ENCODE measurements around the gene FMNL2. TPM values are rescaled to one million over a fixed set of nuclear protein-coding genes. Genes with fewer than 3 reads are reported as not detected.
A peak's percentile ranks its signal among the peaks of the same experiment; 100 is the strongest.

Gene FMNL2
- total RNA-seq, 1 donor from 2014 or later = 6.1 TPM

- ATAC-seq (ENCODE audit: poor library complexity) (no peak), DNase-seq (no peak)
- intact Hi-C loops (cut with DNase I) = no loop called here
These were observed 159.1 kb downstream of the FMNL2 start for GRCh38 chr2:152493945-152494528.

DNA sequence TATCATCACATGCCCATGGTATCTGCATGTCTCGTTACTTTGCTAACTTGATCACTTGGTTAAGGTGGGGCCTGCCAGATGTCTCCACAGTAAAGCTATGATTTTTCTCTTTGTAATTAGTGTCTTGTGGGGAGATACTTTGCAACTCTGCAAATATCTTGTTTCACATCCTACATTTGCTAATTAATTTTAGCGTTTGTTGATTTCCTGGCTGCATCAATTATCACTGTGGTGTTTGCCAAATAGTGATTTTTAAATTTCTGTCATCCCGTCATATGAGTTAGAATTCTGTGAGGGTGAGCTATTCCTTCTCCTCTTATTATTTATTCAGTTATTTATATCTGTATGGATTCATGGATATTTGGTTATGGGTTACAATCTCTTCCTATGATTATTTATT lies 161.4 kb downstream of the FMNL2 start:
- intact Hi-C loops (cut with DNase I) = no loop called here
- DNase-seq = no peak
- no peak for ATAC-seq (ENCODE audit: poor library complexity)

DNA sequence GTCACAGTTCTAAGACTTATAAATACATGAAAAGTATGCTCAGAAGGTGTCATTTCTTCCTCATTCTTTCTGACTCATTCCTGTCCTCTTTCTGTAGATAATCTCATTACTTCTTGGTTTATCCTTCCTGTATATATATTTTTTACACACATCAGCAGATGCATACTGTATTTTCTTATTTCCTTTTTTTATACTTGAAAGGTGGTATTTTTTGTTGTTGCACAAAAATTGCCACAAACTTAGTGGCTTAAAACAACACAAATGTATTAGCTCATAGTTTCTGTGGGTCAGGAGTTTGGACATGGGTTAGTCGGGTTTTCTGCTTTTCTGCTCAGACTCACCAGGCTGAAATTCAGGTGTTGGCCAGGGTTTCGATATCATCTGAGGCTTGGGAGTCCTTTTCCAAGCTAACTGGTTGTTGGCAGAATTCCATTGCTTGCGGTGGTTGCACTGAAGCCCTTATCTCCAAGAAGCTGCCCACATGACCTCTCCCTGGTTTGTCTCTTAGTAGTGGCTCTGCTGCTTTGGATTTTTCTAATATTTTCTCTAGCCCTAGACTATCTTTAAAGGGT lies 162.6 kb downstream of the FMNL2 start:
- intact Hi-C loops (cut with DNase I) = no loop called here
- peak; percentile 11 for ATAC-seq (ENCODE audit: poor library complexity)
- DNase-seq = no peak

GRCh38 chr2:152499331-152499816 lies 164.4 kb downstream of the FMNL2 start:
- ATAC-seq (ENCODE audit: poor library complexity) (no peak), DNase-seq (no peak)
- intact Hi-C loops (cut with DNase I) = no loop called here

DNA sequence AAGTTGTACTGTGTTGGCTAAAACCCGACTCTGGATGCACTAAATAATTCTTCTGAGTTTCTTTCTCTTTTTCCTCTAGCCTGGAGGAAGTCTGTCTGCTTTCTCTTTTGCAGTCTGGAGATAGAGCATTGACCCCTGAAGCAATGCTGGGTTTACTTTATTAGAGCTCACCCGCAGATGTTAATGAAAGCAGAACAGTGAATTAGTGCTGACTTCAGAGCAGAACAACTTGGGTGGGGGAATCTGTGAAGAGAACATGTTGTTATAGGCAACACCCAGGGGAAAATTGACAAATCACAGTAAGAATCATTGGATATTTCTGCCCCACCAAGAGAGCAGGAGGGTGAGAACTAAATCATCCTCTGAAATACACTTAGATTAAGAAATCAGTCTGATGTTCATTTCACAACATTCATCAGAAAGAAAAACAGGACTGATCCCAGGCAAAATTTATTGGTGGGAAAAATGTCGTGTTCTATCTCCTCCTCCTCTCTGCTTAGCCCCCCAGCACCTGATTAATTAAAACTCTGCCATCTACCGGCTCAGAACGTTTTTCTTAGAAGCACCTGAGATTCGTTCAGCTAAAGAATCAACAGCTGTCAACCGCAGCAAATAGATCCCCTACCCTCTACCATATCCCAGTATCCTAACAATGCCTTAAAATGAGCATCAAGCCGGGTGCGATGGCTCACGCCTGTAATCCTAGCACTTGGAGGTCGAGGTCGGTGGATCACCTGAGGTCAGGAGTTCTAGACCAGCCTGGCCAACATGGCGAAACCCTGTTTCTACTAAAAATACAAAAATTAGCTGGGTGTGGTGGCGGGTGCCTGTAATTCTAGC lies 165.1 kb downstream of the FMNL2 start:
- DNase-seq (no peak), ATAC-seq (ENCODE audit: poor library complexity) (peak; percentile 85)
- intact Hi-C loops (cut with DNase I) = no loop called here

GRCh38 chr2:152500772-152501171 lies 165.8 kb downstream of the FMNL2 start:
- intact Hi-C loops (cut with DNase I) = no loop called here
- peak; percentile 77 for DNase-seq
- peak; percentile 58 for ATAC-seq (ENCODE audit: poor library complexity)

DNA sequence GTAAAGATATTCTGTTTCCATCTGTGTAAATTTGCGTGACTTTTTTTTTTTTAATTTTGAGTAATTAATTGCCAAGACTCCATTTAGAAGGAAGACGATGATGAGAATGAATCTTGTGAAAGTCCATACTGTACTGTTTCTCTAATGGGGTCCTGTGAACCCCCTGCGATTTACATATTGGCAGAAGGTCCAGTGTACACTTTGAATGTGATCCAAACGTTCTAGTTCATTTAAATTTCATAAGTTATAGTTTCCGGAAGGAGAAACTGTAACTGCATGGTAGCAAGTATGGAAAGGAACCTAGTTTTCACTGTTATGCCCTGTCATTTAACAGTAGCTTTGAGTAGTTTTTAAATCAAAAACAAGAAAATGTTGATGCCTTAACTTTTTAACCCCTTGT lies 166.7 kb downstream of the FMNL2 start:
- ATAC-seq (ENCODE audit: poor library complexity) (no peak), DNase-seq (no peak)
- intact Hi-C loops (cut with DNase I) = no loop called here

DNA sequence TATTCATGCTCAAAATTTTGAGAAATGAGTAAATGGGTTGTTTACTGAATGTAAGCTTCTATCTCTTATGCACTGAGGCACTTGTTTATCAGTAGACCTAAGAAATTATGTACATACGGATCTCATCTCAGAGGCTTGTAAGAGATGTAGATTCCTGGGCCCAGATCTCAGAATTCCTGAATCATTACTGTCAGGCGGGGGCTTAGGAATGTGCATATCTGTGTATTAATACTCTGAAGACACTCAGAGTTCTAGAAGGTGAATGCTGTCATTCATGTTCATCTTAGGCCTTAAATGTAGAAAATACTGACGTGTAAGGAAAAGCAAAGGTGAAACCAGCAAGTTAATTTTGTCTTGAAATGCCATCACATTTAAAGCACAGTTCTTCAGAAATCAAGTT lies 169.6 kb downstream of the FMNL2 start:
- intact Hi-C loops (cut with DNase I) = no loop called here
- DNase-seq (no peak), ATAC-seq (ENCODE audit: poor library complexity) (no peak)

- intact Hi-C loops (cut with DNase I) = no loop called here
- DNase-seq = peak; percentile 51
- ATAC-seq (ENCODE audit: poor library complexity) = peak; percentile 86
These were observed 170.5 kb downstream of the FMNL2 start for GRCh38 chr2:152505495-152505906.

DNA sequence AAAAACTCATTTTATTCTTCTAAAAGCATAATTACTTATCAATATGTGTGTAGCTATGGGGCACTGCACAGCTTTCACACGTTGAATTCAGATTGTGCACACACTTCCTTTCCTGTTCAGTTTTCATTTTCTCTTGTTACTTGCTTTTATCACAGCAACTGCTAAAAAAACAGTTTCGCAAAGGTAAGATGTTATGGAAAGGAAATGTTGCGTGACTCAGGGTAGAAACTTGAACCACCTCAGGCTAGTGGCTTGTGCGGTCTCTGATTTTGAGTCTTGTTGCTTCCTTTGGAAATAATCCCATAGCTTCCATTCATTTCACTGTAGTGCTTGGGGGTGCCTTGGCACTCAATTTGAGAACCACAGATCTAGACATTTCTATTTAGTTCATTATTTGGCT lies 171.9 kb downstream of the FMNL2 start:
- intact Hi-C loops (cut with DNase I) = no loop called here
- DNase-seq = no peak
- ATAC-seq (ENCODE audit: poor library complexity) = no peak

GRCh38 chr2:152507907-152508306 lies 172.9 kb downstream of the FMNL2 start:
- intact Hi-C loops (cut with DNase I) = no loop called here
- DNase-seq (no peak), ATAC-seq (ENCODE audit: poor library complexity) (no peak)

DNA sequence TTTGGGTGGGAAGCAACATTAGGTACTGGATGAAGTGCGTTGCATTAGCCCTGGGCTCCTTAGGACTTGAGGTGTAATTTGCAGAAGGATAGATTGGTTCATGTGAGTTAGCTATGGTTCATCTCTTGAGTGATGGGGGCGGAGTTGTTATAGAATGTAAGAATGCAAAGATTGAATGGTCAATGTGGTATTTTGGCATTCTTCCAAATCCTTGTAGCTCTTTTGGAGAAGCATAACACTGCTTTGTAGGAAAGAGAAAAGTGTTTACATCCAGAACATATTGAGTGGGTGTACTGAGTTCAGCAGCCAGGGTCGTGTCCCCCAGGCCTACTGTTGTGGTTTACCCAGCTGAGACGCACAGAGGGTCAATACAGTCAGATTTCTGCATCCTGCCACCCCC lies 173.5 kb downstream of the FMNL2 start:
- ATAC-seq (ENCODE audit: poor library complexity) (no peak), DNase-seq (no peak)
- intact Hi-C loops (cut with DNase I) = no loop called here

DNA sequence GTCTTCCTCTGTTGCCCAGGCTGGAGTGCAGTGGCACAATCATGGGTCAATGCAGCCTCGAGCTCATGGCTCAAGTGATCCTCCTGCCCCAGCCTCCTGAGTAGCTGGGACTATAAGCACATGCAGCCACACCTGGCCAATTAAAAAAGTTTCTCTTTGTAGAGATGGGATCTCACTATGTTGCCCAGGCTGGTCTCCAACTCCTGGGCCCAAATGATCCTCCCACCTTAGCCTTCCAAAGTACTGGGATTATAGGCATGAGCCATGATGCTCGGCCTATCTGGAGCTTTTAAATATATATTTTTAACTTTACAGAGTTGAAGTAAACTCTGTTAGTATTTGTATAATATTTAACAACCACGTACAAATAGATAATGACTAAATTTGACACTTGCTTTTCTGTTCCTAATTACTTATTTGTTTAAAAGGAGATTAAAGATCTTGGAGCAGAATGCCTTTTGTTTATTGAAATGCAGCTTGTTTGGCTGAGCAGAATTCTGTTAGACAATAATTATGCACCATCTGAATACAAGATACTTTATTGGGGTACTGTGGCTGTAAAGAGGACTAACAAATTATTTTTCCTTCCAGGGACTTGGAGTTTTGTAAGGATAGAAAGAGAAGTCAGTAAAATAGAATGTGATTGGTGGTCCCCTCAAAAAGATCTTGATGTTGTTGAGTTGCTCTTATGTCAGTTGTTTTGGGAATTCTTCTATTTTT lies 175.0 kb downstream of the FMNL2 start:
- no peak for ATAC-seq (ENCODE audit: poor library complexity)

GRCh38 chr2:152510621-152511020 lies 175.6 kb downstream of the FMNL2 start:
- ATAC-seq (ENCODE audit: poor library complexity) (no peak), DNase-seq (no peak)
- intact Hi-C loops (cut with DNase I) = no loop called here

More for the DNA sequence above, 175.0 kb downstream of the FMNL2 start:
- intact Hi-C loops (cut with DNase I) = no loop called here
- no peak for DNase-seq

- ATAC-seq (ENCODE audit: poor library complexity) (no peak), DNase-seq (no peak)
- intact Hi-C loops (cut with DNase I) = no loop called here
These were observed 177.0 kb downstream of the FMNL2 start for GRCh38 chr2:152511981-152512380.

GRCh38 chr2:152513029-152513428 lies 178.1 kb downstream of the FMNL2 start:
- DNase-seq = no peak
- ATAC-seq (ENCODE audit: poor library complexity) = no peak
- intact Hi-C loops (cut with DNase I) = no loop called here

DNA sequence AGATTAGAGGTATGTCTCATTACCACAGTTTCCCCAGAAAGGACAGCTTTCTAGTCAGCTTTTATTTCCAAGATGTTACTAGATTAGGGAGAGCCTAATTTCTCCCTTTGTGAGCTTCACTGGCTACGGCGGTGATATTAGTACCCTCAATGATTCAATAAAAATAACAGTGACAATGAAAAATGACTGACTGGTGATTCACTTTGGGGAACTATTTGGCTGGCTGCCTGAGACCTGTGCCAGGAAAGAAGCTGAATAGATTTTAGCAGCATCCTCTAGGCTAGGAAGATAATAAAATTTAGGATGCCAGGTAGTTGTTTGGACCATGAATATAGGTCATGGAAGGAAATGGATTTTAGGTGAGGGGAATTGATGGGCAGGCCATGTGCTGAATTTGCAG lies 178.7 kb downstream of the FMNL2 start:
- ATAC-seq (ENCODE audit: poor library complexity) (no peak), DNase-seq (peak; percentile 43)
- intact Hi-C loops (cut with DNase I) = no loop called here

GRCh38 chr2:152518034-152518433 lies 183.1 kb downstream of the FMNL2 start:
- intact Hi-C loops (cut with DNase I) = no loop called here
- DNase-seq (no peak), ATAC-seq (ENCODE audit: poor library complexity) (no peak)

Data from Right ventricle myocardium superior (tissue), 1 donor.